Measurements from ENCODE around the gene SAMD13. TPM values are rescaled to one million over a fixed set of nuclear protein-coding genes. Genes with fewer than 3 reads are reported as not detected.

The SAMD13 gene
- total RNA-seq, 6 experiments from 2014 or later, result 0.40 to 0.68 (median 0.47) TPM; not detected in 3

DNA sequence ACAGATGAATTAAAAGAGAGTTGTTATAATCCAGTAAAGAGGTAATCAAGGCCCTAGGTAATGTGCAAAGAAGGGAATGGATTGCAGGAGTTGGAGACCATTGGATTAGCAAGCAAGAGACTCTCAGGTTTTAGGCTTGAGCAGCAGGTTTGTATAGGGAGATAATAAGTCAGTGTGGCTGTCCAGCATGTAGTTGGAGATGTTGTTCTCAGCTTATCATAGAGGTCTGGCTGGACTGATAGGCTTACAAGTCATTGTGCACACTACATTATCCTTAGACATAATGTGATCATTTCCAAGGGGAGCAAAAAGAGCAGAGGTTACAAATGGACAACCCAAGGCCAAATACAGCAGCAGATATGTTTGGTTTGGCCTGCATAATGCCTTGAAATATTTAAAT is 45.9 kb upstream of the SAMD13 start:
- intact Hi-C loops (cut with DNase I), result no loop called here
- no peaks in the 10 kb centered on the region for H3K9me3 ChIP-seq
- H3K4me1 ChIP-seq, result peaks cover 0 to 3% (median under 1%) of the 10 kb centered on the region in 4 donors
- no peak for ATAC-seq
- no peaks in the 10 kb centered on the region for H3K27me3 ChIP-seq
- no peak overlapping the region for H3K27ac ChIP-seq
- no peaks in the 10 kb centered on the region for H3K36me3 ChIP-seq
- no peak for DNase-seq
- no peak overlapping the region for H3K4me3 ChIP-seq
- TF ChIP-seq POLR2A (IDR thresholded peaks at IDR 0.05), result no peak
- no peak for TF ChIP-seq CTCF (IDR thresholded peaks at IDR 0.05)

DNA sequence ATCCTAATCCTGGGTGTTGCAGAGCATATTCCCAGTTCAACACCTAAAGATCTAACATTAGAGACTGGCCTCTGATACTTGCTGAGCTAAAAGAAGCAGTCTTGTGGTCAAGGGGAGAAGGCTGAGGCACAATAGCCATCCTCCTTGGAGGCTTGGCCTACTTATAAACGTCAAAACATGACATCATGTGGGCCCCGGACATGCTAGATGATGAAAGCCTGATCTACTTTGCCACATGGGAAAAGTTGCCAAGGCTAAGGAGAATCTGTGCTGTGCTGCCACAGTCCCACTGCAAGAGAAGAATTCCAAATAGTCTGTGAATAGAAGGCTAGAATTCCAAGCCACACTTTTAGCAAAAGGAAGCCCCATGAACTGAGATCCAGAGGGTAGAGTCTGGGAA is 43.9 kb upstream of the SAMD13 start:
- Histone ChIP-seq H3K9me3 (no peaks in the 10 kb centered on the region), H3K36me3 (no peaks in the 10 kb centered on the region), H3K4me1 (peaks cover 0 to 10% (median 4%) of the 10 kb centered on the region in 4 donors), H3K27me3 (no peaks in the 10 kb centered on the region), H3K4me3 (no peak overlapping the region), H3K27ac (no peak overlapping the region)
- 61% methylated on average over 2 of the region's 2 CpGs for WGBS (ENCODE audit: insufficient coverage, low coverage, low lambda C conversion rate, missing lambda C conversion rate)
- DNase-seq, result no peak
- TF ChIP-seq POLR2A (IDR thresholded peaks at IDR 0.05), result no peak
- TF ChIP-seq CTCF (IDR thresholded peaks at IDR 0.05), result no peak
- ATAC-seq, result no peak
- intact Hi-C loops (cut with DNase I), result no loop called here

GRCh38 chr1:84259376-84259775 is 42.1 kb upstream of the SAMD13 start:
- 80% methylated on average over 1 of the region's 2 CpGs for WGBS (ENCODE audit: insufficient coverage, low coverage, low lambda C conversion rate, missing lambda C conversion rate)
- intact Hi-C loops (cut with DNase I), result no loop called here
- H3K27ac ChIP-seq, result no peak overlapping the region

DNA sequence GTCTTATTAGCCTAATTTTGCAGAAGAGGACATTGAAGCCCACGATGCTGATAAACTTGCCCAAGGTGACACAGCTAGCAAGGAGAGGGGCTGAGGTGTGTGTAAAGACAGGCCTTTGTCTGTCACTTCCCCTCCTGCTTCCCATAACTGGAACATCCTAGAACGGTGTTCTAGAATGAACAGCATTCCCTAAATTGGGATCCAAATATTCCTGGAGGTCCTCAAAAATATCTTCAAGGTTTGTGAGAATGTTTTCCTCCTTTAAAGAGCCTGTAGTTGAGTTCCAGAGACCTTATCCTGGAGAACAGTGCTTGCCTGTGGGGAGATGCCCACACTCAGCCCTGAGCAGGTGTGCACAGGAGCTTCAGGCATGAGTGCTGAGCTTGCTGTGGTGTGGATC is 41.5 kb upstream of the SAMD13 start:
- H3K4me3 ChIP-seq, result no peak overlapping the region
- H3K9me3 ChIP-seq, result no peaks in the 10 kb centered on the region
- WGBS (ENCODE audit: insufficient coverage, low coverage, low lambda C conversion rate, missing lambda C conversion rate), result 59% methylated on average over 2 of the region's 2 CpGs
- peaks cover 0 to 10% (median 4%) of the 10 kb centered on the region in 4 donors for H3K4me1 ChIP-seq
- H3K27ac ChIP-seq, result no peak overlapping the region
- DNase-seq (no peak), ATAC-seq (no peak)
- H3K27me3 ChIP-seq, result no peaks in the 10 kb centered on the region
- no peak for TF ChIP-seq CTCF (IDR thresholded peaks at IDR 0.05)
- no peak for TF ChIP-seq POLR2A (IDR thresholded peaks at IDR 0.05)
- H3K36me3 ChIP-seq, result no peaks in the 10 kb centered on the region
- intact Hi-C loops (cut with DNase I), result no loop called here

More at GRCh38 chr1:84259376-84259775, 42.1 kb upstream of the SAMD13 start:
- Histone ChIP-seq H3K4me1 (peaks cover 0 to 10% (median 4%) of the 10 kb centered on the region in 4 donors), H3K9me3 (no peaks in the 10 kb centered on the region), H3K4me3 (no peak overlapping the region), H3K27me3 (no peaks in the 10 kb centered on the region), H3K36me3 (no peaks in the 10 kb centered on the region)
- ATAC-seq, result no peak
- no peak for DNase-seq
- TF ChIP-seq CTCF (IDR thresholded peaks at IDR 0.05) (no peak), POLR2A (IDR thresholded peaks at IDR 0.05) (no peak)

Measured in right lobe of liver (tissue), 6 donors.